Activated naive CD8-positive, alpha-beta T cell treated with anti-CD3 and anti-CD28 coated beads, Interleukin-2, amount 10 ng/mL, durations not matched to agents 7 days and 5 days (primary cell): ENCODE results near the gene STMND1. TPM values are rescaled to one million over a fixed set of nuclear protein-coding genes. Genes with fewer than 3 reads are reported as not detected.
"Not testable (repeated sequence)": the region's sequence is repeated elsewhere in the genome, so short reads cannot be mapped to it uniquely, and the experiment has no call there.

Experiments
- ATAC-seq: fragments of 150-1000 bp; cut with Tn5 transposase; one replicate; pipeline ENCODE4 v1.10.0; 2021; ENCODE audit warnings: low read depth, moderate library complexity
- POLR2A ChIA-PET: fragments of 350-600 bp; sonication (Branson Sonifier 250); formaldehyde crosslinking; loops from one replicate; lab custom pipeline; 2021; ENCODE audit warnings: antibody characterized with exemption; lab: Charles Lee
- DNase-seq: peaks from one replicate; pipeline ENCODE4 v3.0.0; 2021
- H3K27ac Mint-ChIP-seq: one replicate; pipeline ENCODE4 v1.8.0; 2022; ENCODE audit warnings: mild to moderate bottlenecking, mixed read lengths
- H3K27me3 Mint-ChIP-seq: one replicate; pipeline ENCODE4 v1.8.0; 2022; ENCODE audit warnings: mild to moderate bottlenecking, moderate library complexity, mixed read lengths
- H3K36me3 Mint-ChIP-seq: one replicate; pipeline ENCODE4 v1.8.0; 2021; ENCODE audit warnings: mild to moderate bottlenecking, mixed read lengths
- H3K4me1 Mint-ChIP-seq: one replicate; pipeline ENCODE4 v1.8.0; 2021; ENCODE audit warnings: mixed read lengths
- H3K4me3 Mint-ChIP-seq: one replicate; pipeline ENCODE4 v1.8.0; 2022; ENCODE audit warnings: mild to moderate bottlenecking, moderate library complexity, mixed read lengths
- H3K9me3 Mint-ChIP-seq: one replicate; pipeline ENCODE4 v1.8.0; 2021; ENCODE audit warnings: mixed read lengths
- total RNA-seq, 2 experiments: library from RNA; stranded (reverse); gene quantifications; one replicate each; pipeline ENCODE4 v1.2.3, GENCODE V29; 2021

The STMND1 gene
- total RNA-seq = not detected

DNA sequence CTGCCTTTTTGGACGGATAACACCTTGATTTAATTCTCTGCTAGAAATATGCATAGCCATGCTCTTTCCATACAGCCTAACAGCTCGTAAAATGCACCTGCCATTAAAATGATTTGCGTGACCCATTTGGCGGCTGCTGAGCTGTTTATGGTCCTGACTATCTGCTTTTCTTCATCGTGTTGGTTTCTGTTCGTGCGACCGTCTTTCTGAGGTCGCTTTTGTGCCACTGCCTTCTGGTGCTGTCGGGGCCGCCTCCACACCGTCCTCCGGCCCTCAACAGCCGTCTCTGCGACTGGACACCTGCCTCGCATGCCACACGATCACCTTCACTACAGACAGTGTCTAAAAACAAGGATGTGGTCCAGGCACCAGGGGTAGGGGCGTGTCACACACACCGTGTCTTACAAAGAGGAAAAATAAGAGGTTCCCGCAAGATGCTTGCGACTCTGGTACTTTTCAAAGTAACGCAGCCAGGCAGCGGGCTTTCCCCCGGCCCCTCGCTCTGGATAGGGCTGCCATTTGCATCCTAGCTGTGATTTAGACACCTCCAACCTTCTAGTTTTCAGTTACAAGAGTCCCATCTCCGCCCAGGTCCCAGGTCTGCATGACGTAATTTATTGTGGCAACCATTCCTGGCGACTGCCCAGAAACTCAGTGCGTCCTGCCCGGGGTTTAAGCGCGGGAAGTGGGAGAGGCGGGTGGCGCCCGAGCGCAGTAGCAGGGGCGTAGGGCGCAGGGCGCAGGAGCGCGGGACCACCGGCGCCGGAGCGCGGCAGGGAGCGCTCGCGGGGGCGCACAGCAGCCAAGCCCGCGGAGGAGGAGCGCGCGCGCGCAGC lies at the start of gene STMND1:
TSS of gene STMND1 (plus strand) at position 629 of the 836 bp plus-strand sequence. CDS start 208 bp downstream, outside the sequence.
- H3K27ac Mint-ChIP-seq = no peak within 1 kb of the TSS
- H3K27me3 Mint-ChIP-seq = peaks cover 38% of the 10 kb centered on the region
- no peaks in the 10 kb centered on the region for H3K9me3 Mint-ChIP-seq
- ATAC-seq (no peak), DNase-seq (peak; percentile 28)
- peaks cover 3% of the 10 kb centered on the region for H3K36me3 Mint-ChIP-seq
- POLR2A ChIA-PET = no interaction called here
- H3K4me1 Mint-ChIP-seq = peaks cover 3% of the 10 kb centered on the region
- H3K4me3 Mint-ChIP-seq = peak within 1 kb of the TSS; percentile 48

DNA sequence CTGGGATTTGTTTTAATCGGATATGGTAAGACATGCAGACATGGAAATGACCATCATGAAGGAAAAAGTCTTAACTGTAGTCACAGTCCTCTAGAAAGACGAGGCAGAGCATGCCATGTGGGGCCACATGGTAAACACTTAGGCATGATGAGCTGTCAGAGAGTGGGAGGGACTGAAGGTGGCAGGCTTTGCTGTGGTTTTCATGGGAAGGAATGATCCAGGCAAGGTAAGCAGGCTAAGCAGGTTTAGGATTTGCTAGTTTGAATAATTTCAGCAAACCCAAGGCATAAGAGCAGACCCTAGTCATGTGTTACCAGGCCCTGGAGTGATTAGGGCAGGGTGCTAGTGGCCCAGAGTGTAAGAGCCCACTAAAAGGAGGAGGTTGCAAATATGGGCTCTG lies 47.2 kb upstream of the STMND1 start:
- Mint-ChIP-seq H3K27ac (no peak overlapping the region), H3K4me1 (no peaks in the 10 kb centered on the region), H3K4me3 (no peak overlapping the region), H3K9me3 (peaks cover 3% of the 10 kb centered on the region), H3K36me3 (no peaks in the 10 kb centered on the region), H3K27me3 (peaks cover under 1% of the 10 kb centered on the region)
- ATAC-seq (no peak), DNase-seq (no peak)
- POLR2A ChIA-PET = no interaction called here

DNA sequence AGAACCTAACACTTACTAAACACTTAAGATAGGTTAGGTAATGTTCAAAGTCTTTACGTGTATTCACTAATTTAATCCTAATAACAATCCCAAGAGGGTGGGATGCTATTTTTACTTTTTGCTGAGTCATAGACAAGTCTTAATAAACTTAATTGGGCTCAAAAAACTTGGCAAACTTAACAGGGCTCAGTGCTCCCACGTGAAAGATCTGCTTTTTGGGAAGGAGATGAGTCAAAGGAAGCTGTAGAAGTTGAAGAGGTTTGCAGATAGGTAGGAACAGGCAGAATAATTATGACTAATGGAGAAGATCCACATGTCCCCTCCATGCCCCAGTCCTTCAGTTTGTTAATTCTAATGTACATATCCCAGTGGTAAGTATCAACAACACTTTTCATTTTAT lies 44.5 kb upstream of the STMND1 start:
- DNase-seq (no peak), ATAC-seq (no peak)
- Mint-ChIP-seq H3K9me3 (peaks cover 3% of the 10 kb centered on the region), H3K27me3 (peaks cover 2% of the 10 kb centered on the region), H3K4me1 (no peaks in the 10 kb centered on the region), H3K4me3 (no peak overlapping the region), H3K36me3 (no peaks in the 10 kb centered on the region), H3K27ac (no peak overlapping the region)
- POLR2A ChIA-PET = no interaction called here

DNA sequence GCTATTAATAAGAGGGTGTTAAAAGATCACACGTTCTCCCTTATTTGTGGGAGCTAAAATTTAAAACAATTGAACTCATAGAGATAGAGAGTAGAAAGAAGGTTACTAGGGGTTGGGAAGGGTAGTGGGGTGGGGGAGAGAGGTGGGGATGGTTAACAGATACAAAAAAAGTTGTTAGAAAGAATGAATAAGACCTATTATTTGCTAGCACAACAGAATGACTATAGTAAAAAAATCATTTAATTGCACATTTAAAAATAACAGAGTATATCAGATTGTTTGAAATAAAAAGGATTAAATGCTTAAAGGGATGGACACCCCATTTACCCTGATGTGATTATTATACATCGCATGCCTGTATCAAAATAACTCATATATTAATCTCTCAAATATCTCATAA lies 43.3 kb upstream of the STMND1 start:
- Mint-ChIP-seq H3K27ac (no peak overlapping the region), H3K9me3 (peaks cover 3% of the 10 kb centered on the region), H3K4me1 (no peaks in the 10 kb centered on the region), H3K4me3 (no peak overlapping the region), H3K27me3 (peaks cover 2% of the 10 kb centered on the region), H3K36me3 (no peaks in the 10 kb centered on the region)
- POLR2A ChIA-PET = no interaction called here
- DNase-seq = no peak
- no peak for ATAC-seq

DNA sequence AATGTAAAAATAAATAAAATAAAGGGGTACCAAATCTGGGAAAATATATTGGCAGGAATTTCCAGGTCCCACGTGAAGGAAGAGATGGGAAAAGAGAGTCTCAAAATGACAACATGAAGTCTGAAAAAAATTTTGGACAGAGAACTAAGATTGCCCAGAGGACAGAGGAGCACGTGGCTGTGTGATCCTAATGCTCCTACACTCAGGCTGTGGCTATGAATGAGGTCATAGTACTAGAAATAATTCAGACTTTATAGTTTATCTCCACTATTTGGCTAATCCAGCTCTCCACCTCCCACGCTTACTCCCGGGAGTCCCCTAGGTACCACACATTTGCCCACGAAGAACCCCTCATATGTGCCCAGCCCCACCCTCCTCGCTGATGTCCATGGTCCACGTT lies 42.8 kb upstream of the STMND1 start:
- peaks cover 2% of the 10 kb centered on the region for H3K27me3 Mint-ChIP-seq
- POLR2A ChIA-PET = no interaction called here
- H3K4me3 Mint-ChIP-seq = no peak overlapping the region
- DNase-seq = no peak
- no peak for ATAC-seq
- no peak overlapping the region for H3K27ac Mint-ChIP-seq
- H3K9me3 Mint-ChIP-seq = peaks cover 3% of the 10 kb centered on the region
- no peaks in the 10 kb centered on the region for H3K36me3 Mint-ChIP-seq
- H3K4me1 Mint-ChIP-seq = no peaks in the 10 kb centered on the region

DNA sequence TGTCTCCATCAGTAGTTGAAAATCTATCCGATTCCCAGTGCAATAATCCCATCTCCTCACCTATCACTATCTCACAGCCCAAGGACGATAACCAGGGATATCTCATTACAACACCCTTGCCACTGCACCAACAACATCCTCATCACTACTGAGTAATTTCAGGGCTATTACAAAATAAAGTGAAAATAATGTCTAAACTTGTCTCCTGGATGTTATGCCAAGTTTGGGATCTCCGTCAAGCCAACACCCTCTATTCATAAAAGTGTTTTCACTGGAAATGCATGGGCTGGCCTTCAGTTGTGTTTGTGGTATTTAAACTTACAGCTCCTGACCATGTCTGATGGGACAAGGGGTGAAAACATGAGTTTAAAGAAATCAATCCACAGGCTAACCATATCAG lies 42.0 kb upstream of the STMND1 start:
- no peak overlapping the region for H3K4me3 Mint-ChIP-seq
- no peaks in the 10 kb centered on the region for H3K36me3 Mint-ChIP-seq
- H3K27ac Mint-ChIP-seq = no peak overlapping the region
- peaks cover 8% of the 10 kb centered on the region for H3K27me3 Mint-ChIP-seq
- H3K9me3 Mint-ChIP-seq = peaks cover 3% of the 10 kb centered on the region
- POLR2A ChIA-PET = no interaction called here
- H3K4me1 Mint-ChIP-seq = no peaks in the 10 kb centered on the region
- ATAC-seq (no peak), DNase-seq (no peak)

DNA sequence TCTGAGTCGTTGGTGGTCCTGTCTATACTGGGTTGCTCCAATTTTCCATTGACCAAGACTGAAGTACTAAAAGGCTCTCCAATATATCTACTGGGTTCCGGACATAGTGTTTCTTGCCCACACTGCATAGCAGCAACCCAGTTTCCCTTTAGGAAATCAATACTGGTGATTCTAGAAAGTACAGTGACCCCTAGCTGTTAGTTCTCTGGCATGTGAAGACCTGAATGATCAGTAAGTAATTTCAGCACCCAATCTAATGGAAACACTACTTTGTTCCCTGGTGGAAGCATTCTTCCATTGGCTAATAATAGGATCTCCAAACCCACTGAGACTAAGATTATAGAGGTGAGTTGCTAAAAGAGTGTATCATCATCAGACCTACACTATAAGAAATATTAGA lies 40.8 kb upstream of the STMND1 start:
- no peak for DNase-seq
- no peak overlapping the region for H3K27ac Mint-ChIP-seq
- POLR2A ChIA-PET = no interaction called here
- no peak overlapping the region for H3K4me3 Mint-ChIP-seq
- ATAC-seq = no peak
- H3K27me3 Mint-ChIP-seq = peaks cover 9% of the 10 kb centered on the region
- H3K36me3 Mint-ChIP-seq = no peaks in the 10 kb centered on the region
- H3K4me1 Mint-ChIP-seq = no peaks in the 10 kb centered on the region
- H3K9me3 Mint-ChIP-seq = peaks cover 3% of the 10 kb centered on the region

DNA sequence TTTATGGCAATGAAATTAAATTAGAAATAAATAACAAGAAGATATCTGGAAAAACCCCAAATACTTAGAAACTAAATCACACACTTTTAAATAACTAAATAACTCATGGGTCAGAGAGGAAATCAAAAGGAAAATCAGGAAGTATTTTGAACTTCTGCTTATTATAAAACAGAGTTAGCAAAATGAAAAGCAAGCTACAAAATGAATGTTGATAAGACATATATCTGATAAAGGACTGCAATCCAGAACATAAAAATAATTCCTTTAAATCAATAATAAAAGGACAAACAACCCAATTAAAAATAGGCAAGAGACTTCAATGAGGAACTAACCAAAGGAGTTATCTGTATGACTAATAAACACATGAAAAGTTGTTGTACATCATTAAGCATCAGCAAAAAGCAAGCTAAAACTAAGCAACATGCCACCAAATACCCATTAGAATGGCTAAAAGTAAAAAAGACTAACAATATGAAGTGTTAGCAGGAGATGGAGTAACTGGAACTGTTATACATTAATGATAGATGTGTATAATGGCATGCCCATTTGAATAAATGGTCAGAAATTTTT lies 38.9 kb upstream of the STMND1 start:
- H3K36me3 Mint-ChIP-seq = no peaks in the 10 kb centered on the region
- H3K4me1 Mint-ChIP-seq = no peaks in the 10 kb centered on the region
- H3K27me3 Mint-ChIP-seq = peaks cover 9% of the 10 kb centered on the region
- no peaks in the 10 kb centered on the region for H3K9me3 Mint-ChIP-seq
- no peak for ATAC-seq
- POLR2A ChIA-PET = no interaction called here
- H3K27ac Mint-ChIP-seq = no peak overlapping the region
- DNase-seq = no peak
- H3K4me3 Mint-ChIP-seq = no peak overlapping the region

DNA sequence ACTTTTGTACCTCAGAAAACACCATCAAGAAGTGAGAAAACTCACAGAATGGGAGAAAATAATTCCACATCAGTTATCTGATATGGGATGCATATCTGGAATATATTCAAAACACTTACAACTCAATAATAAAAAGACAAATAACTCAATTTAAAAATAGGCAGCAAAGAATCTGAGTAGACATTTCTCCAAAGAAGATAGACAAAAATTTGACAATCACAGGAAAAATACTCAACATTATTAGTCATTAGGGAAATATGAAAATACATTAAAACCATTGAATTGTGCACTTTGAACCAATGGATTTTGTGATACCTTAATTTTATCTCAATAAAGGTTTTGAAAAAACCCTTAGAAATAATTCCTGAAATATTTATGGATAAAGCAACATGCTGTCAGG lies 36.9 kb upstream of the STMND1 start:
- POLR2A ChIA-PET = no interaction called here
- H3K36me3 Mint-ChIP-seq = no peaks in the 10 kb centered on the region
- no peaks in the 10 kb centered on the region for H3K4me1 Mint-ChIP-seq

DNA sequence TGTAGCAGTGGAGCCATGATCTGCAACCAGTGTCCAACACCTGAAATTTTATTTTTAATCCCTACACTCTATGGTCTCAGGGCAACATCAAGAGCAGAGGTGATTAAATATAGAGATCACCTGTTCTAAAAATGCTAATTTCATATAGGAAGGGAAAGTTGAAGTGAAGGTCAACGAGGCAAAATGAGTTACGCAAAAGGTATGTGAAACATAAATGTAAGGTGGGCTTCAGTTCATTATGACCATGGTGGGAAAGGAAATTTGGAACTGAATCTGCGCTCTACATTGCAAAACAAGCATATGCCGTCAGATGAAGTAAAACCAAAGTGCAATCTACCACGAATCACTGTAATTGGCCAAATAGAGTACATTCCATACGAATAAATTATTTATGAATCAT lies 35.2 kb upstream of the STMND1 start:
- Mint-ChIP-seq H3K4me3 (no peak overlapping the region), H3K27ac (no peak overlapping the region), H3K27me3 (peaks cover 11% of the 10 kb centered on the region), H3K4me1 (no peaks in the 10 kb centered on the region), H3K9me3 (peaks cover 11% of the 10 kb centered on the region), H3K36me3 (no peaks in the 10 kb centered on the region)
- DNase-seq (no peak), ATAC-seq (no peak)
- POLR2A ChIA-PET = no interaction called here

More for the DNA sequence above, 36.9 kb upstream of the STMND1 start:
- no peak for DNase-seq
- Mint-ChIP-seq H3K9me3 (peaks cover under 1% of the 10 kb centered on the region), H3K4me3 (no peak overlapping the region), H3K27ac (no peak overlapping the region), H3K27me3 (peaks cover 9% of the 10 kb centered on the region)
- no peak for ATAC-seq

DNA sequence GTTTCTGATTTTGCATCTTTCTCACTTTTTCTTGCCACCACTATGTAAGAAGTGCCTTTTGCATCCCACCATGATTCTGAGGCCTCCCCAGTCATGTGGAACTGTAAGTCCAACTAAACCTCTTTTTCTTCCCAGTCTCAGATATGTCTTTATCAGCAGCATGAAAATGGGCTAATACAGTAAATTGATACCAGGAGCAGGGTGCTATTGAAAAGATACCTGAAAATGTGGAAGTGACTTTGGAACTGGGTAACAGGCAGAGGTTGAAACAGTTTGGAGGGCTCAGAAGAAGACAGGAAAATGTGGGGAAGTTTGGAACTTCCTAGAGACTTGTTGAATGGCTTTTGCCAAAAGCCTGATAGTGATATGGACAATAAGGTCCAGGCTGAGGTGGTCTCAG lies 32.9 kb upstream of the STMND1 start:
- H3K36me3 Mint-ChIP-seq, H3K27me3 Mint-ChIP-seq, DNase-seq, ATAC-seq, H3K4me1 Mint-ChIP-seq, H3K27ac Mint-ChIP-seq, H3K4me3 Mint-ChIP-seq, POLR2A ChIA-PET: not testable (repeated sequence)
- H3K9me3 Mint-ChIP-seq = peaks cover 11% of the 10 kb centered on the region

DNA sequence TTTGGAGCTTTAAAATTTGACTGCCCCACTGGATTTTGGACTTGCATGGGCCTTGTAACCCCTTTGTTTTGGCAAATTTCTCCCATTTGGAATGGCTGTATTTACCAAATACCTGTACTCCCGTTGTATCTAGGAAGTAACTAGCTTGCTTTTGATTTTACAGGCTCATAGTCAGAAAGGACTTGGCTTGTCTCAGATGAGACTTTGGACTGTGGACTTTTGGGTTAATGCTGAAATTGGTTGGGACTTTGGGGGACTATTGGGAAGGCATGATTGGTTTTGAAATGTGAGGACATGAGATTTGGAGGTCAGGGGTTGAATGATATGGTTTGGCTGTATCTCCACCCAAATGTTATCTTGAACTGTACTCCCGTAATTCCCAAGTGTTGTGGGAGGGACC lies 31.4 kb upstream of the STMND1 start:
- H3K4me1 Mint-ChIP-seq, ATAC-seq, H3K27ac Mint-ChIP-seq, POLR2A ChIA-PET, H3K36me3 Mint-ChIP-seq, H3K4me3 Mint-ChIP-seq, DNase-seq, H3K27me3 Mint-ChIP-seq: not testable (repeated sequence)
- H3K9me3 Mint-ChIP-seq = peaks cover 13% of the 10 kb centered on the region

DNA sequence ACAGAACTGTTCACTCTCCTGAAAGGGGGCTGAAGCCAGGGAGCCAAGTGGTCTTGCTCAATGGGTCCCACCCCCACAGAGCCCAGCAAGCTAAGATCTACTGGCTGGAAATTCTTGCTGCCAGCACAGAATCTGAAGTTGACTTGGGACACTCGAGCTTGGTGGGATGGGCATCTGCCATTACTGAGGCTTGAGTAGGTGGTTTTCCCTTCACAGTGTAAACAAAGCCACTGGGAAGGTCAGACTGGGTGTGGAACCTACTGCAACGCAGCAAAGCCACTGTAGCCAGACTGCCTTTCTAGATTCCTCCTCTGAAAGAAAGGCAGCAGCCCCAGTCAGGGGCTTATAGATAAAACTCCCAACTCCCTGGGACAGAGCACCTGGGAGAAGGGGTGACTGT lies 28.3 kb upstream of the STMND1 start:
- DNase-seq, POLR2A ChIA-PET, ATAC-seq, H3K4me1 Mint-ChIP-seq, H3K27ac Mint-ChIP-seq, H3K4me3 Mint-ChIP-seq, H3K36me3 Mint-ChIP-seq: not testable (repeated sequence)
- Mint-ChIP-seq H3K9me3 (peaks cover 15% of the 10 kb centered on the region), H3K27me3 (peaks cover 11% of the 10 kb centered on the region)

DNA sequence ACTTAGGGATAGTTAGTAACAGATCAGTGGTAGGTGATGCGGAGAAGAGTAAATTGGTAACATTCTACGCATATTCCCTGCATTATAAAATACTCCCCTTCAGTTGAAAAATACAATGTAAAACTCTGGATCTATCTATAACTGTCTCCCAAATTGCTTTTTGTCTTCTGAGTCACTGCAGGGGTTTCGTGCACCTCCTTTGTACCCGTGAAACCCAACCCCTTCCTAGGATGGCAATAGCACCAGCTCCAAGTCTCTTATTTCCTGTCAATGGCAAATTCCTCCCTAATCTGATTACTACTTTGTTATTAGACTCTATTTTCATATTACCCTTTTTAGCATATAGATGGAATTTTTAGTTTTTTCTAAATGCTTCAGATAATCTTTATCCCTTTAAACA lies 20.6 kb upstream of the STMND1 start:
- Mint-ChIP-seq H3K27ac (no peak overlapping the region), H3K9me3 (no peaks in the 10 kb centered on the region), H3K27me3 (peaks cover 8% of the 10 kb centered on the region), H3K4me1 (no peaks in the 10 kb centered on the region), H3K4me3 (no peak overlapping the region), H3K36me3 (no peaks in the 10 kb centered on the region)
- POLR2A ChIA-PET = no interaction called here
- DNase-seq (no peak), ATAC-seq (no peak)
